ENCODE measurements around the gene UBE2QL1.

Gene UBE2QL1

DNA sequence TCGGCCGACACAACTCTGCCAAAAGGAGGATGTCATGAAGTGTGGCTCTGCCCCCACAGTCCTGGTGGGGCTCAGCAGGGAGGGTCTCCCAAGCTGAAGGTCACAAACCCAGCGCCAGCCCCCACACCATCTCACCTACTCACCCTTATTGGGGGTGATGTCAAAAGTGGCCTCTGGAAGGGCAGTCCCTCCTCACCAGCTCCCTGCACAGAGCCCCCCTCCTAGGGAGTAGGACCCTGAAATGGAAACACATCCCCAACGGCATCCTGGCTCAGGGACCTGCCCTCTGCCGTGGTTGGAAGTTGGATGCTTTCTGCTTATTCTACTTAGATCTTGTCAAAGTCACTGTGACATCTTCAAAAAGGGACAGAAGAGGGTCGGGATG, 94.7 kb downstream of the UBE2QL1 start:
- no peak for DNase-seq (ENCODE audit: low spot score)

DNA sequence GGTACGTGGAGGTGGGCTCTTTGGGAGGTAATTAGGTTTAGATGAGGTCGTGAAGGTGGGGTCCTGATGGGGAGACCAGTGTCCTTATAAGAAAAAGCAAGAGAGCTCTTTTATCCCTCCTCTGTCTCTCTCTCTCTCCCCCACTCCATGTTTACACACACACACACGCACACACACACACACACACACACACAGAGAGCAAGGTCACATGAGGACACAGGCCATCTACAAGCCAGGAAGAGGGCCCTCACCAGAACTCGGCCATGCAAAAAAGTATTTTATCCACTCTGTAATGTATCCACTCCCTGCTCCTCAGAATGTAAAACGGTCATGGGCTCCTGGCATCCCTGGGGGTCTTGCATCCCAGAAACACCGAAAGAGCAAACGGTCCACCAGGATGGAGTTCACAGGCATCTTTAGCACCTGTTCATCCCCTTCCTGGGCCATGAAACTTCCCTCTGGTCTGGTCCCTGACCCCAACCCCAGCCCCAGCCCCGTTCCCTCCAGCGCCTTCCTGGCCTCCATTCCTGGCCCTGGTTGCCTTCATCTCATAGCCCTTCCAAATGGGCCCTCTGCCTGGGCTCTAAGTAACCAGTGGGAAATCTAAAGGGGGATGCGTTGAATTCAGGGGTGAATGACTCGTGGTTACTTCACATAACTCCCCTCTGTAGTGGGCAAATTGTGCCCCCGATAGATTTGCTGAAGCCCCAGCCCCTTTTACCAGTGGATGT, 95.3 kb downstream of the UBE2QL1 start:
- DNase-seq (ENCODE audit: low spot score): no peak
- TF ChIP-seq, protein P1, sequence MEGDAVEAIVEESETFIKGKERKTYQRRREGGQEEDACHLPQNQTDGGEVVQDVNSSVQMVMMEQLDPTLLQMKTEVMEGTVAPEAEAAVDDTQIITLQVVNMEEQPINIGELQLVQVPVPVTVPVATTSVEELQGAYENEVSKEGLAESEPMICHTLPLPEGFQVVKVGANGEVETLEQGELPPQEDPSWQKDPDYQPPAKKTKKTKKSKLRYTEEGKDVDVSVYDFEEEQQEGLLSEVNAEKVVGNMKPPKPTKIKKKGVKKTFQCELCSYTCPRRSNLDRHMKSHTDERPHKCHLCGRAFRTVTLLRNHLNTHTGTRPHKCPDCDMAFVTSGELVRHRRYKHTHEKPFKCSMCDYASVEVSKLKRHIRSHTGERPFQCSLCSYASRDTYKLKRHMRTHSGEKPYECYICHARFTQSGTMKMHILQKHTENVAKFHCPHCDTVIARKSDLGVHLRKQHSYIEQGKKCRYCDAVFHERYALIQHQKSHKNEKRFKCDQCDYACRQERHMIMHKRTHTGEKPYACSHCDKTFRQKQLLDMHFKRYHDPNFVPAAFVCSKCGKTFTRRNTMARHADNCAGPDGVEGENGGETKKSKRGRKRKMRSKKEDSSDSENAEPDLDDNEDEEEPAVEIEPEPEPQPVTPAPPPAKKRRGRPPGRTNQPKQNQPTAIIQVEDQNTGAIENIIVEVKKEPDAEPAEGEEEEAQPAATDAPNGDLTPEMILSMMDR (IDR thresholded peaks at IDR 0.05; ENCODE audit: extremely low read depth, missing control alignments): no peak

More for the DNA sequence above, 94.7 kb downstream of the UBE2QL1 start:
- TF ChIP-seq, protein P1 (IDR thresholded peaks at IDR 0.05; ENCODE audit: extremely low read depth, missing control alignments): no peak

Measured in GM20000 (cell line).